OCI-LY1 (cell line): ENCODE measurements around the gene DLX2.

ENCODE experiments used
- EZH2 ChIP-seq: fragments of 200-600 bp; sonication (generic), shearing (Covaris generic); IDR thresholded peaks from 2 replicates; pipeline ENCODE4 v1.8.0; 2017; ENCODE audit warnings: borderline replicate concordance, mixed run types, mild to moderate bottlenecking, antibody characterized with exemption, low read length, moderate library complexity, mixed read lengths
- TF ChIP-seq, protein P1 (sequence below): fragments of 200-600 bp; sonication (generic), shearing (Covaris generic); IDR thresholded peaks from 2 replicates; pipeline ENCODE4 v1.5.1; 2017; ENCODE audit warnings: mild to moderate bottlenecking, antibody characterized with exemption, low read length, moderate library complexity, mixed read lengths

DNA sequence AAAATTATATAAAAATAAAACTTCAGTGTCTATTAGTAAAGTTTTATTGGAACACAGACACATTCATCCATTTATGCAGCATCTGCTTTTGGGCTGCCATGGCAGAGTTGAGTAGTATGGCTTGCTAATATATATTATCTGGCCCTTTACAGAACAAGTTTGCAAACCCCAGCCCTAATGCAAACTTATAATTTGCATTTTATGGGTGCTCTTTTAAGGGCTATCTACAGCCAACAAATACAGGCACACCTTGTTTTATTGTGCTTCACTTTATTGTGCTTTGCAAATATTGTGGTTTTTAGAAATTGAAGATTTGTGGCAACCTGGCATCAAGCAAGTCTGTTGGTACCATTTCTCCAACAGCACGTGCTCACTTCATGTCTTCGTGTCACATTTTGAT lies 35.2 kb upstream of the DLX2 start:
- TF ChIP-seq, protein P1, sequence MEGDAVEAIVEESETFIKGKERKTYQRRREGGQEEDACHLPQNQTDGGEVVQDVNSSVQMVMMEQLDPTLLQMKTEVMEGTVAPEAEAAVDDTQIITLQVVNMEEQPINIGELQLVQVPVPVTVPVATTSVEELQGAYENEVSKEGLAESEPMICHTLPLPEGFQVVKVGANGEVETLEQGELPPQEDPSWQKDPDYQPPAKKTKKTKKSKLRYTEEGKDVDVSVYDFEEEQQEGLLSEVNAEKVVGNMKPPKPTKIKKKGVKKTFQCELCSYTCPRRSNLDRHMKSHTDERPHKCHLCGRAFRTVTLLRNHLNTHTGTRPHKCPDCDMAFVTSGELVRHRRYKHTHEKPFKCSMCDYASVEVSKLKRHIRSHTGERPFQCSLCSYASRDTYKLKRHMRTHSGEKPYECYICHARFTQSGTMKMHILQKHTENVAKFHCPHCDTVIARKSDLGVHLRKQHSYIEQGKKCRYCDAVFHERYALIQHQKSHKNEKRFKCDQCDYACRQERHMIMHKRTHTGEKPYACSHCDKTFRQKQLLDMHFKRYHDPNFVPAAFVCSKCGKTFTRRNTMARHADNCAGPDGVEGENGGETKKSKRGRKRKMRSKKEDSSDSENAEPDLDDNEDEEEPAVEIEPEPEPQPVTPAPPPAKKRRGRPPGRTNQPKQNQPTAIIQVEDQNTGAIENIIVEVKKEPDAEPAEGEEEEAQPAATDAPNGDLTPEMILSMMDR, result no peak
- no peak for TF ChIP-seq EZH2
